H9 (cell line): Measurements from ENCODE around the gene DDI1. TPM values are rescaled to one million over a fixed set of nuclear protein-coding genes. Genes with fewer than 3 reads are reported as not detected.

Experiments used
- DNase-seq: peaks from one replicate; pipeline ENCODE4 v3.0.0-alpha.2; 2017
- H2AFZ ChIP-seq: one replicate; pipeline ENCODE4 v1.6.1; 2013; ENCODE audit warnings: mild to moderate bottlenecking, low read length, control low read depth, moderate library complexity
- H2AK5ac ChIP-seq: 2 replicates; pipeline ENCODE4 v1.6.1; 2013; ENCODE audit warnings: low read length, control low read depth, mixed read lengths; ENCODE audit not compliant: insufficient read length
- H2BK120ac ChIP-seq: one replicate; pipeline ENCODE4 v1.6.1; 2013; ENCODE audit warnings: low read depth, mild to moderate bottlenecking, low read length, control low read depth, inconsistent platforms; ENCODE audit not compliant: poor library complexity, severe bottlenecking
- H2BK12ac ChIP-seq: 2 replicates; pipeline ENCODE4 v1.6.1; 2013; ENCODE audit warnings: low read length, control low read depth, mixed read lengths, low read depth; ENCODE audit not compliant: insufficient read length
- H2BK15ac ChIP-seq: 2 replicates; pipeline ENCODE4 v1.6.1; 2013; ENCODE audit warnings: low read depth, low read length, control low read depth
- H2BK20ac ChIP-seq: one replicate; pipeline ENCODE4 v1.6.1; 2013; ENCODE audit warnings: low read depth, mild to moderate bottlenecking, low read length, control low read depth, inconsistent platforms; ENCODE audit not compliant: poor library complexity, severe bottlenecking
- H2BK5ac ChIP-seq: 2 replicates; pipeline ENCODE4 v1.6.1; 2013; ENCODE audit warnings: low read length, control low read depth, mixed read lengths; ENCODE audit not compliant: insufficient read length
- H3K14ac ChIP-seq: 2 replicates; pipeline ENCODE4 v1.6.1; 2013; ENCODE audit warnings: low read length, control low read depth; ENCODE audit not compliant: insufficient read depth
- H3K18ac ChIP-seq: 2 replicates; pipeline ENCODE4 v1.6.1; 2013; ENCODE audit warnings: low read depth, mild to moderate bottlenecking, mixed read lengths, low read length, control low read depth; ENCODE audit not compliant: insufficient read length
- H3K23ac ChIP-seq: 2 replicates; pipeline ENCODE4 v1.6.1; 2013; ENCODE audit warnings: low read length, control low read depth, mixed read lengths, low read depth; ENCODE audit not compliant: insufficient read length
- H3K23me2 ChIP-seq: 2 replicates; pipeline ENCODE4 v1.6.1; 2013; ENCODE audit warnings: low read depth, mild to moderate bottlenecking, mixed read lengths, low read length, control low read depth; ENCODE audit not compliant: insufficient read length, poor library complexity, severe bottlenecking
- H3K27ac ChIP-seq: 2 replicates; pipeline ENCODE4 v1.5.1; 2013; ENCODE audit warnings: low read length, control low read depth, mixed read lengths, low read depth; ENCODE audit not compliant: insufficient read length
- H3K27me3 ChIP-seq: 2 replicates; pipeline ENCODE4 v1.6.1; 2013; ENCODE audit warnings: low read length, control low read depth, inconsistent platforms; ENCODE audit not compliant: insufficient read depth
- H3K4ac ChIP-seq: 2 replicates; pipeline ENCODE4 v1.6.1; 2013; ENCODE audit warnings: low read depth, mild to moderate bottlenecking, control low read depth, inconsistent platforms, low read length, moderate library complexity
- H3K4me1 ChIP-seq: 2 replicates; pipeline ENCODE4 v1.6.1; 2013; ENCODE audit warnings: low read length, control low read depth, inconsistent platforms; ENCODE audit not compliant: insufficient read depth
- H3K4me2 ChIP-seq: 2 replicates; pipeline ENCODE4 v1.6.1; 2013; ENCODE audit warnings: low read length, control low read depth, mixed read lengths; ENCODE audit not compliant: insufficient read length, insufficient read depth
- H3K56ac ChIP-seq: 2 replicates; pipeline ENCODE4 v1.6.1; 2013; ENCODE audit warnings: low read depth, mild to moderate bottlenecking, mixed read lengths, low read length, control low read depth; ENCODE audit not compliant: insufficient read length
- H3K79me1 ChIP-seq: 2 replicates; pipeline ENCODE4 v1.6.1; 2013; ENCODE audit warnings: low read depth, mild to moderate bottlenecking, moderate library complexity, low read length, control low read depth, inconsistent platforms; ENCODE audit not compliant: insufficient read depth, poor library complexity, severe bottlenecking
- H3K79me2 ChIP-seq: 2 replicates; pipeline ENCODE4 v1.6.1; 2013; ENCODE audit warnings: low read length, control low read depth, inconsistent platforms; ENCODE audit not compliant: insufficient read depth
- H3K9ac ChIP-seq: 2 replicates; pipeline ENCODE4 v1.6.1; 2013; ENCODE audit warnings: low read length, control low read depth, mixed read lengths; ENCODE audit not compliant: insufficient read length; ENCODE audit errors: extremely low read depth
- H3K9me3 ChIP-seq: one replicate; pipeline ENCODE4 v1.6.1; 2013; ENCODE audit warnings: low read depth, low read length, inconsistent platforms; ENCODE audit not compliant: control insufficient read depth
- H3T11ph ChIP-seq: one replicate; pipeline ENCODE4 v1.6.1; 2013; ENCODE audit warnings: mild to moderate bottlenecking, low read length, control low read depth, inconsistent platforms
- H4K20me1 ChIP-seq: one replicate; pipeline ENCODE4 v1.6.1; 2013; ENCODE audit not compliant: control insufficient read depth, insufficient read length, insufficient read depth
- H4K5ac ChIP-seq: 2 replicates; pipeline ENCODE4 v1.6.1; 2013; ENCODE audit warnings: low read depth, mild to moderate bottlenecking, mixed read lengths, low read length, control low read depth; ENCODE audit not compliant: insufficient read length
- H4K8ac ChIP-seq: replicated peaks from 2 replicates; pipeline ENCODE4 v1.6.1; 2013; ENCODE audit warnings: low read length, control low read depth, mixed read lengths, low read depth; ENCODE audit not compliant: insufficient read length
- H4K91ac ChIP-seq: 2 replicates; pipeline ENCODE4 v1.6.1; 2013; ENCODE audit warnings: low read depth, mild to moderate bottlenecking, moderate library complexity, mixed read lengths, low read length, control low read depth; ENCODE audit not compliant: insufficient read length
- H3K27ac Mint-ChIP-seq, 3 experiments: 2 replicates in 2 of 3; 3 replicates in 1 of 3; pipeline ENCODE4 v1.8.0; 2020 to 2021; ENCODE audit warnings: mixed read lengths in 3 of 3, mild to moderate bottlenecking in 1 of 3, moderate library complexity in 1 of 3
- H3K27me3 Mint-ChIP-seq: 2 replicates; pipeline ENCODE4 v1.8.0; 2021; ENCODE audit warnings: low read depth, mild to moderate bottlenecking, moderate library complexity, mixed read lengths
- H3K36me3 Mint-ChIP-seq, 3 experiments: 2 replicates in 2 of 3; 3 replicates in 1 of 3; pipeline ENCODE4 v1.8.0; 2020 to 2021; ENCODE audit warnings: low read depth in 3 of 3, mixed read lengths in 3 of 3; ENCODE audit not compliant: insufficient read depth in 1 of 3
- H3K4me1 Mint-ChIP-seq, 2 experiments: 2 replicates each; pipeline ENCODE4 v1.8.0; 2020; ENCODE audit warnings: mixed read lengths in 2 of 2
- H3K4me3 Mint-ChIP-seq, 2 experiments: 2 replicates in 1 of 2; 3 replicates in 1 of 2; pipeline ENCODE4 v1.8.0; 2020 to 2021; ENCODE audit warnings: mild to moderate bottlenecking in 2 of 2, mixed read lengths in 2 of 2, moderate library complexity in 1 of 2
- H3K9me3 Mint-ChIP-seq, 2 experiments: 2 replicates in 1 of 2; 3 replicates in 1 of 2; pipeline ENCODE4 v1.8.0; 2020; ENCODE audit warnings: mild to moderate bottlenecking in 2 of 2, mixed read lengths in 2 of 2, moderate library complexity in 1 of 2
- WGBS: extraction: QIAGEN DNeasy Blood & Tissue Kit; methylation state at CpG from one replicate; pipeline ENCODE4 v1.1.7; 2013; ENCODE audit warnings: missing lambda C conversion rate, low lambda C conversion rate, mixed read lengths; ENCODE audit not compliant: insufficient read length; ENCODE audit errors: extremely low coverage; 5-methylcytosine and 5-hydroxymethylcytosine counted together
- total RNA-seq: library from RNA; stranded (reverse); gene quantifications from 2 replicates; pipeline ENCODE4 v1.2.1, GENCODE V29; 2021
- TF ChIP-seq, protein P1 (sequence below): fragments of 200-600 bp; sonication (generic); conservative IDR thresholded peaks from 3 replicates; pipeline ENCODE4 v1.8.0; 2021; ENCODE audit warnings: antibody characterized with exemption, mild to moderate bottlenecking

The DDI1 gene
- total RNA-seq, 1 experiment from 2014 or later, result not detected

GRCh38 chr11:104061853-104062521 lies 25.5 kb downstream of the DDI1 start:
- no peak overlapping the region for H3K27ac Mint-ChIP-seq
- peaks cover 12% of the 10 kb centered on the region in 2 experiments for H3K4me1 Mint-ChIP-seq
- H3K14ac ChIP-seq, result no peak overlapping the region
- no peaks in the 10 kb centered on the region for H3K9me3 Mint-ChIP-seq
- no peaks in the 10 kb centered on the region for H3K79me1 ChIP-seq
- H4K20me1 ChIP-seq, result no peaks in the 10 kb centered on the region
- no peak overlapping the region for H2BK120ac ChIP-seq
- H2AK5ac ChIP-seq, result no peak overlapping the region
- TF ChIP-seq, protein P1, sequence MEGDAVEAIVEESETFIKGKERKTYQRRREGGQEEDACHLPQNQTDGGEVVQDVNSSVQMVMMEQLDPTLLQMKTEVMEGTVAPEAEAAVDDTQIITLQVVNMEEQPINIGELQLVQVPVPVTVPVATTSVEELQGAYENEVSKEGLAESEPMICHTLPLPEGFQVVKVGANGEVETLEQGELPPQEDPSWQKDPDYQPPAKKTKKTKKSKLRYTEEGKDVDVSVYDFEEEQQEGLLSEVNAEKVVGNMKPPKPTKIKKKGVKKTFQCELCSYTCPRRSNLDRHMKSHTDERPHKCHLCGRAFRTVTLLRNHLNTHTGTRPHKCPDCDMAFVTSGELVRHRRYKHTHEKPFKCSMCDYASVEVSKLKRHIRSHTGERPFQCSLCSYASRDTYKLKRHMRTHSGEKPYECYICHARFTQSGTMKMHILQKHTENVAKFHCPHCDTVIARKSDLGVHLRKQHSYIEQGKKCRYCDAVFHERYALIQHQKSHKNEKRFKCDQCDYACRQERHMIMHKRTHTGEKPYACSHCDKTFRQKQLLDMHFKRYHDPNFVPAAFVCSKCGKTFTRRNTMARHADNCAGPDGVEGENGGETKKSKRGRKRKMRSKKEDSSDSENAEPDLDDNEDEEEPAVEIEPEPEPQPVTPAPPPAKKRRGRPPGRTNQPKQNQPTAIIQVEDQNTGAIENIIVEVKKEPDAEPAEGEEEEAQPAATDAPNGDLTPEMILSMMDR, result no peak
- no peak overlapping the region for H2BK5ac ChIP-seq
- H2BK15ac ChIP-seq, result no peak overlapping the region
- no peak overlapping the region for H3K18ac ChIP-seq
- H3K79me2 ChIP-seq, result no peaks in the 10 kb centered on the region
- no peaks in the 10 kb centered on the region for H3K27me3 Mint-ChIP-seq
- H4K8ac ChIP-seq, result no peak overlapping the region
- H2BK20ac ChIP-seq, result no peak overlapping the region
- no CpG with 5 or more reads among the region's 9 CpGs for WGBS
- no peak overlapping the region for H2AFZ ChIP-seq
- no peaks in the 10 kb centered on the region for H3K23me2 ChIP-seq
- no peak overlapping the region for H3K23ac ChIP-seq
- no peak overlapping the region for H3T11ph ChIP-seq
- H3K27ac ChIP-seq, result no peak overlapping the region
- no peak overlapping the region for H3K4ac ChIP-seq
- no peaks in the 10 kb centered on the region; the same call in 1 of the 2 replicates for H3K4me1 ChIP-seq
- no peak overlapping the region for H2BK12ac ChIP-seq
- H3K9me3 ChIP-seq, result no peaks in the 10 kb centered on the region
- H4K5ac ChIP-seq, result no peak overlapping the region
- no peaks in the 10 kb centered on the region for H3K27me3 ChIP-seq
- no peak for DNase-seq
- no peak overlapping the region for H3K9ac ChIP-seq
- no peak overlapping the region for H3K4me3 Mint-ChIP-seq
- H3K36me3 Mint-ChIP-seq, result peaks cover 0 to 2% (median 0%) of the 10 kb centered on the region in 3 experiments; a peak in 1 of 7 replicates
- no peak overlapping the region for H3K56ac ChIP-seq
- no peak overlapping the region for H3K4me2 ChIP-seq
- no peak overlapping the region for H4K91ac ChIP-seq
